PC-3 (cell line): ENCODE measurements around the gene CEP97.

ENCODE experiments used
- EZH2 ChIP-seq: fragments of 300-600 bp; sonication (generic); IDR thresholded peaks from one replicate; pipeline ENCODE4 v1.6.1; 2017; ENCODE audit warnings: antibody characterized with exemption, mild to moderate bottlenecking, low read length; ENCODE audit not compliant: unreplicated experiment
- EZH2phosphoT487 ChIP-seq: fragments of 300-600 bp; sonication (generic); IDR thresholded peaks from 2 replicates; pipeline ENCODE4 v1.6.1; 2018; ENCODE audit warnings: mild to moderate bottlenecking, antibody characterized with exemption, low read length, borderline replicate concordance
- TF ChIP-seq, protein P1 (sequence below): fragments of 300-600 bp; sonication (generic); conservative IDR thresholded peaks from 2 replicates; pipeline ENCODE4 v1.5.1; 2017; ENCODE audit warnings: antibody characterized with exemption, low read depth, mild to moderate bottlenecking, low read length

DNA sequence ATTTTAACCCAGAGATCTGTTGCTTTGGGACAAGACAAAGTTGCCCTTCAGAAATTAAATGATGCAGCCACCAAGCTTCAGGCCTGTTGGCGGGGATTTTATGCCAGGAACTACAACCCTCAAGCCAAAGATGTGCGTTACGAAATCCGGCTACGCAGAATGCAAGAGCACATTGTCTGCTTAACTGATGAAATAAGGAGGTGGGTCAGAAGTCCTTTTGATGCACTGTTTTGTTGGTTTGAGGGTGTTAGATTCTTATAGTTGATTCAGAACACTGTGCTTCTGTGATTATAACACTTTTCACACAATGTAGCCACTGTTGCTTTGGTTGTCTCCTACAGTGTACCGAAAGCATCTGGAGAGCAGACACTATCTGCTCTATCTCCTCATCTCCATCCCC is 33.8 kb downstream of the CEP97 start:
- TF ChIP-seq EZH2, result no peak
- TF ChIP-seq, protein P1, sequence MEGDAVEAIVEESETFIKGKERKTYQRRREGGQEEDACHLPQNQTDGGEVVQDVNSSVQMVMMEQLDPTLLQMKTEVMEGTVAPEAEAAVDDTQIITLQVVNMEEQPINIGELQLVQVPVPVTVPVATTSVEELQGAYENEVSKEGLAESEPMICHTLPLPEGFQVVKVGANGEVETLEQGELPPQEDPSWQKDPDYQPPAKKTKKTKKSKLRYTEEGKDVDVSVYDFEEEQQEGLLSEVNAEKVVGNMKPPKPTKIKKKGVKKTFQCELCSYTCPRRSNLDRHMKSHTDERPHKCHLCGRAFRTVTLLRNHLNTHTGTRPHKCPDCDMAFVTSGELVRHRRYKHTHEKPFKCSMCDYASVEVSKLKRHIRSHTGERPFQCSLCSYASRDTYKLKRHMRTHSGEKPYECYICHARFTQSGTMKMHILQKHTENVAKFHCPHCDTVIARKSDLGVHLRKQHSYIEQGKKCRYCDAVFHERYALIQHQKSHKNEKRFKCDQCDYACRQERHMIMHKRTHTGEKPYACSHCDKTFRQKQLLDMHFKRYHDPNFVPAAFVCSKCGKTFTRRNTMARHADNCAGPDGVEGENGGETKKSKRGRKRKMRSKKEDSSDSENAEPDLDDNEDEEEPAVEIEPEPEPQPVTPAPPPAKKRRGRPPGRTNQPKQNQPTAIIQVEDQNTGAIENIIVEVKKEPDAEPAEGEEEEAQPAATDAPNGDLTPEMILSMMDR, result no peak
- no peak for TF ChIP-seq EZH2phosphoT487
